ENCODE data around the gene MAP3K20.

- TF ChIP-seq MLX (CRISPR knock-in tag; IDR thresholded peaks at IDR 0.05) (no peak), MYBL2 (CRISPR knock-in tag; IDR thresholded peaks at IDR 0.05) (no peak), TP53 (CRISPR knock-in tag; IDR thresholded peaks at IDR 0.05) (no peak), CTCF (IDR thresholded peaks at IDR 0.05) (no peak), RORB (CRISPR knock-in tag; IDR thresholded peaks at IDR 0.05) (no peak), CREM (CRISPR knock-in tag; IDR thresholded peaks at IDR 0.05) (no peak), STAT6 (CRISPR knock-in tag; conservative IDR thresholded peaks at IDR 0.05; ENCODE audit: low read depth) (no peak), ELF4 (CRISPR knock-in tag; IDR thresholded peaks at IDR 0.05; ENCODE audit: low read depth) (no peak)
Measured at GRCh38 chr2:173119069-173119807, 43.6 kb downstream of the MAP3K20 start.

Data from WTC11 (cell line).